Psoas muscle (tissue), 8 donors: ENCODE data around the gene PNO1. TPM values are rescaled to one million over a fixed set of nuclear protein-coding genes. Genes with fewer than 3 reads are reported as not detected.

Experiments used
- ATAC-seq, 4 donors: fragments of 200-7000 bp; cut with Tn5 transposase; one replicate each; pipeline ENCODE4 v1.9.1; 2020; ENCODE audit warnings: moderate library complexity in 3 of 4, mild to moderate bottlenecking in 2 of 4
- DNase-seq, 2 donors: peaks; one replicate each; pipeline ENCODE4 v3.0.0-alpha.2; 2020
- H3K27ac ChIP-seq: fragments of 200-600 bp; one replicate; pipeline ENCODE4 v1.8.0; 2022
- H3K27me3 ChIP-seq, 3 donors: fragments of 200-600 bp in 1 of 3; one replicate each; pipeline versions ENCODE4 v1.6.1 to v1.8.0; 2013 to 2022; ENCODE audit warnings: low read length in 2 of 3, mild to moderate bottlenecking in 2 of 3, moderate library complexity in 1 of 3; ENCODE audit not compliant: insufficient read depth in 3 of 3
- H3K36me3 ChIP-seq, 2 donors: fragments of 200-600 bp in 1 of 2; one replicate each; pipeline versions ENCODE4 v1.6.1 to v1.8.0; 2013 to 2022; ENCODE audit warnings: low read depth in 1 of 2, mild to moderate bottlenecking in 1 of 2, moderate library complexity in 1 of 2; ENCODE audit not compliant: insufficient read depth in 1 of 2
- H3K4me1 ChIP-seq: fragments of 200-600 bp; one replicate; pipeline ENCODE4 v1.8.0; 2022
- H3K4me3 ChIP-seq: fragments of 200-600 bp; one replicate; pipeline ENCODE4 v1.8.0; 2022; ENCODE audit warnings: mild to moderate bottlenecking
- H3K9me3 ChIP-seq: fragments of 200-600 bp; one replicate; pipeline ENCODE4 v1.8.0; 2022
- WGBS, 3 donors: extraction: QIAGEN DNeasy Blood & Tissue Kit; methylation state at CpG; one replicate each; pipeline versions ENCODE4 v1.1.6 to v1.1.7; 2013; 5-methylcytosine and 5-hydroxymethylcytosine counted together
- intact Hi-C, 2 donors: fragments of 100-400 bp; cut with DNase I; formaldehyde crosslinking; loops; one replicate each; pipeline versions ENCODE4 v1.11.0 to v1.14.2; 2022
- polyA plus RNA-seq, 3 donors: library from polyadenylated mRNA; stranded (reverse); fragments of 200-250 nt; gene quantifications; one replicate each; pipeline ENCODE4 v1.2.3, GENCODE V29; 2013
- total RNA-seq, 4 donors: library from RNA; stranded (reverse); fragmentation: NEBNext Ultra II Directional in 2 of 4; extraction: Animal tissue kit (Norgen Biotek cat#: 25700) in 2 of 4; gene quantifications; one replicate each; pipeline versions ENCODE4 v1.2.1 to v1.2.4, GENCODE V29; 2021 to 2023
- TF ChIP-seq, protein P1 (sequence below): fragments of 200-600 bp; IDR thresholded peaks from one replicate; pipeline ENCODE4 v1.8.0; 2022; ENCODE audit warnings: antibody characterized with exemption
- donor health status: healthy with polysubstance abuse.
- donor health status: DM: no; HTN: no; CAD: no; lungs with moderate emphysema.
- donor health status: Bipolar disorder and iron deficiency.
- donor health status: healthy.
- donor health status: DM: yes; HTN: yes; CAD: no.
- donor health status: DM: no; HTN: no; CAD: no.
- donor health status: DM: no; HTN: no; CAD: no.
- donor health status: DM: yes; HTN: yes; CAD: no.

Gene PNO1
- total and polyA plus RNA-seq, 7 donors, result 13.0 to 50.8 (median 24.9) TPM

GRCh38 chr2:68134120-68134519 is 23.6 kb upstream of the PNO1 start:
- no peaks in the 10 kb centered on the region for H3K27me3 ChIP-seq
- H3K9me3 ChIP-seq, result no peaks in the 10 kb centered on the region
- ATAC-seq, result no peak
- H3K27ac ChIP-seq, result no peak overlapping the region
- H3K4me3 ChIP-seq, result no peak overlapping the region
- TF ChIP-seq, protein P1, sequence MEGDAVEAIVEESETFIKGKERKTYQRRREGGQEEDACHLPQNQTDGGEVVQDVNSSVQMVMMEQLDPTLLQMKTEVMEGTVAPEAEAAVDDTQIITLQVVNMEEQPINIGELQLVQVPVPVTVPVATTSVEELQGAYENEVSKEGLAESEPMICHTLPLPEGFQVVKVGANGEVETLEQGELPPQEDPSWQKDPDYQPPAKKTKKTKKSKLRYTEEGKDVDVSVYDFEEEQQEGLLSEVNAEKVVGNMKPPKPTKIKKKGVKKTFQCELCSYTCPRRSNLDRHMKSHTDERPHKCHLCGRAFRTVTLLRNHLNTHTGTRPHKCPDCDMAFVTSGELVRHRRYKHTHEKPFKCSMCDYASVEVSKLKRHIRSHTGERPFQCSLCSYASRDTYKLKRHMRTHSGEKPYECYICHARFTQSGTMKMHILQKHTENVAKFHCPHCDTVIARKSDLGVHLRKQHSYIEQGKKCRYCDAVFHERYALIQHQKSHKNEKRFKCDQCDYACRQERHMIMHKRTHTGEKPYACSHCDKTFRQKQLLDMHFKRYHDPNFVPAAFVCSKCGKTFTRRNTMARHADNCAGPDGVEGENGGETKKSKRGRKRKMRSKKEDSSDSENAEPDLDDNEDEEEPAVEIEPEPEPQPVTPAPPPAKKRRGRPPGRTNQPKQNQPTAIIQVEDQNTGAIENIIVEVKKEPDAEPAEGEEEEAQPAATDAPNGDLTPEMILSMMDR, result no peak
- intact Hi-C loops, result no loop called here
- no peaks in the 10 kb centered on the region for H3K4me1 ChIP-seq
- DNase-seq, result no peak
- peaks cover 3 to 87% of the 10 kb centered on the region in 2 donors for H3K36me3 ChIP-seq
- WGBS, 3 donors, result 94 to 100% (median 98%) methylated on average over 1 of the region's 1 CpG

DNA sequence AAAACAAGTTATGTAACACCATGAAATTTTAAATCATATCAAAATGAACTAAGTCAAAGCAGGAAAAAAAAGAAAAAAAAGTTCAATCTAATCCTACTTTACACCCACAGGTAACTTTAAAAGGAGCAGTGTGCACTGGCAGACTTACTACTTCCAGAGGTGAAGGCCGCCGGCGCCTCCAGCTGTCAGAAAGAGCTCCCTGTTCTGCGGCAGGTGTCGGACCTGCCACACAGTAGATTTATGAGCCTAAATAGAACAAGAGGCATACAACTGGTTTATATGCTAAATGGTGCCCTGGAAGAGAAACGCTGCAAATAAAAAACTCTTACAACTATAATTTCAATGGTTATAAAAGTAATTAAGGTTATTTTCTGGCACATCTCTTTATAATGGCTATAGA is 23.1 kb upstream of the PNO1 start:
- intact Hi-C loops, result no loop called here
- no peaks in the 10 kb centered on the region for H3K9me3 ChIP-seq
- peaks cover 3 to 91% of the 10 kb centered on the region in 2 donors for H3K36me3 ChIP-seq
- H3K4me3 ChIP-seq, result no peak overlapping the region
- no peak overlapping the region for H3K27ac ChIP-seq
- no peaks in the 10 kb centered on the region for H3K4me1 ChIP-seq
- TF ChIP-seq, protein P1, result no peak
- no peaks in the 10 kb centered on the region for H3K27me3 ChIP-seq
- 84 to 88% (median 85%) methylated on average over 6 of the region's 6 CpGs for WGBS, 3 donors
- no peak for DNase-seq
- ATAC-seq, result no peak

DNA sequence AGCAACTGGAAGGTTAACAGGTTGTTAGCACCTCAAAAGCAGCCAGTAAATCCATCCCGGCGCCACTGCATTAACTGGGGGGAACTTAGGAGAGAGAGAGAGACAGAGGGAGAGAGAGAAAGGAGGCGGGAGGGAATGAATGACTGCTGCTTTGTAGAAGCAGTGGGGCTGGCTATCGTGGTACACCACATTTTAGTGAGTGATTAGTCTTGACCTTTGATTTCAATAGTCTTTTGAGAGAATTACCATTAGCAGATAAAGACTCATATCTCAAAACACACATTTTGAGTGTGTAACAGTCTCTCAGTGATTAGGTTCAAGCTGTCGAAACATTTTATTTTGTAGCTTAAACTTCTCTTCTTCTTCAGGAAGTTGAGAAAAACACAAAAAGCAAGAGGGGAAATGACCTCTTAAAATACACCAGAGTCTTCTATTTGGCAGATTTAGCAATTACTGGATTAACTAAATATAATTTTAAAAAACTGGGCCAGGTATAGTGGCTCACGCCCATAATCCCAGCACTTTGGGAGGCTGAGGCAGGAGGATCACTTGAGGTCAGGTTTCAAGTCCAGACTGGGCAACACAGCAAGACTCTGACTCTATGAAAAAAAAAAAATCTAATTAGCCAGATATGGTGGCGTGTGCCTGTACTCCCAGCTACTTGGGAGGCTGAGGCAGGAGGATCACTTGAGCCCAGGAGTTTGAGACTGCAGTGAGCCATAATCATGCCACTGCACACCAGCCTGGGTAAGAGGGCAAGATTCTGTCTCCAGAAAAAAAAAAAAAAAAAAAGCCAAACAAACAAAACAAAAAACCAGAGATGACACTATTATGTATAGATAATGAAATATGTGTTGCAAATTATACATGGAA is 22.0 kb upstream of the PNO1 start:
- ATAC-seq (no peak), DNase-seq (no peak)
- intact Hi-C loops, result no loop called here
- no peak overlapping the region for H3K4me3 ChIP-seq
- peaks cover 3 to 95% of the 10 kb centered on the region in 2 donors for H3K36me3 ChIP-seq
- TF ChIP-seq, protein P1, result no peak
- H3K4me1 ChIP-seq, result no peaks in the 10 kb centered on the region
- WGBS, 3 donors, result 82 to 84% (median 83%) methylated on average over 7 of the region's 7 CpGs
- no peaks in the 10 kb centered on the region for H3K9me3 ChIP-seq
- H3K27ac ChIP-seq, result no peak overlapping the region
- H3K27me3 ChIP-seq, result no peaks in the 10 kb centered on the region

DNA sequence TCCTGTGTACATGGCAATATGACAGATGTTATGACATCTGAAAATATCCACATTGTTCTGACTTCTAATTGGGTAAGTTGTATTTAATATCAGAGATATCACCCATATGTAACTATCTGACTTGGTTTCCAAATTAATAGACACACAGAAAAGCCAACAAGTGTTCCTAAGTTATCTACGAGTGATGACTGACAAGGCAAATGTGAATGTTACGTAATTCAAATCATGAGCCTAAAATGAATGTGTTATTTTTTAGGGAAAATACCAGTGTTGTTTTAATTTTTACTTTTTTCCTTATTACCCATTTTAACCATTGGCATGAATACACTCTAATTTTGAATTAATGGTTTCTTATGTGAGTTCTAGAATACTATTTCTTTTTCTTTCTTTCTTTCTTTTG is 15.8 kb upstream of the PNO1 start:
- intact Hi-C loops, result no loop called here

More for the DNA sequence above, 15.8 kb upstream of the PNO1 start:
- DNase-seq, result no peak
- no peak overlapping the region for H3K27ac ChIP-seq
- H3K36me3 ChIP-seq, result peaks cover 3 to 70% of the 10 kb centered on the region in 2 donors
- H3K4me1 ChIP-seq, result no peaks in the 10 kb centered on the region
- no peaks in the 10 kb centered on the region for H3K9me3 ChIP-seq
- H3K4me3 ChIP-seq, result no peak overlapping the region
- H3K27me3 ChIP-seq, result no peaks in the 10 kb centered on the region
- TF ChIP-seq, protein P1, result no peak
- ATAC-seq, result no peak
- WGBS, 3 donors, result 85 to 92% (median 90%) methylated on average over 2 of the region's 2 CpGs
